Effector memory CD4-positive, alpha-beta T cell (primary cell): ENCODE results near the gene DNAJC17.

Experiments
- DNase-seq, 3 donors: peaks; one replicate each; pipeline ENCODE4 v3.0.0-alpha.2; 2020
- H3K27ac ChIP-seq: 2 replicates; pipeline ENCODE4 v1.7.0; 2013; ENCODE audit warnings: mild to moderate bottlenecking, low read length, moderate library complexity; ENCODE audit not compliant: insufficient read depth, poor library complexity, severe bottlenecking
- H3K27me3 ChIP-seq: replicated peaks from 2 replicates; pipeline ENCODE4 v1.7.0; 2013; ENCODE audit warnings: mild to moderate bottlenecking, low read length; ENCODE audit not compliant: insufficient read depth, control insufficient read depth, poor library complexity, severe bottlenecking
- H3K36me3 ChIP-seq: 2 replicates; pipeline ENCODE4 v1.7.0; 2013; ENCODE audit warnings: mild to moderate bottlenecking, low read length, moderate library complexity; ENCODE audit not compliant: control insufficient read depth, insufficient read depth
- H3K4me1 ChIP-seq: 2 replicates; pipeline ENCODE4 v1.7.0; 2013; ENCODE audit warnings: low read length, mild to moderate bottlenecking; ENCODE audit not compliant: control insufficient read depth, insufficient read depth, poor library complexity, severe bottlenecking
- H3K4me3 ChIP-seq: 2 replicates; pipeline ENCODE4 v1.7.0; 2013; ENCODE audit warnings: low read length, low read depth, mild to moderate bottlenecking; ENCODE audit not compliant: insufficient read depth, poor library complexity, severe bottlenecking
- H3K9me3 ChIP-seq: 2 replicates; pipeline ENCODE4 v1.7.0; 2013; ENCODE audit warnings: mild to moderate bottlenecking, low read length, moderate library complexity; ENCODE audit not compliant: control insufficient read depth

The DNAJC17 gene

GRCh38 chr15:40721701-40722100 is 85.6 kb downstream of the DNAJC17 start:
- H3K4me3 ChIP-seq: no peak overlapping the region
- no peaks in the 10 kb centered on the region for H3K4me1 ChIP-seq
- H3K9me3 ChIP-seq: no peaks in the 10 kb centered on the region
- DNase-seq: no peak
- H3K27ac ChIP-seq: no peak overlapping the region
- no peaks in the 10 kb centered on the region for H3K27me3 ChIP-seq
- no peaks in the 10 kb centered on the region for H3K36me3 ChIP-seq

GRCh38 chr15:40716165-40716564 is 91.1 kb downstream of the DNAJC17 start:
- Histone ChIP-seq H3K4me1 (no peaks in the 10 kb centered on the region), H3K27ac (no peak overlapping the region), H3K4me3 (no peak overlapping the region), H3K36me3 (no peaks in the 10 kb centered on the region), H3K9me3 (no peaks in the 10 kb centered on the region), H3K27me3 (no peaks in the 10 kb centered on the region)
- no peak for DNase-seq
